Measurements from ENCODE around the gene ASB8.

The ASB8 gene

GRCh38 chr12:48185181-48185919, 28.0 kb upstream of the ASB8 start:
- H2BK120ac ChIP-seq (ENCODE audit: low read depth, low read length): no peak overlapping the region
- no peaks in the 10 kb centered on the region for H3K79me2 ChIP-seq (ENCODE audit: control insufficient read depth, insufficient read depth, low read length)
- no peaks in the 10 kb centered on the region for H3K4me1 ChIP-seq (ENCODE audit: control insufficient read depth, low read depth, low read length)
- no peak overlapping the region for H3K9ac ChIP-seq (ENCODE audit: low read length)
- no peak for DNase-seq
- H2BK15ac ChIP-seq (replicated peaks; ENCODE audit: low read depth): no peak overlapping the region
- peaks cover 24% of the 10 kb centered on the region for H3K27me3 ChIP-seq (ENCODE audit: insufficient read depth, low read length, poor library complexity)
- no peak overlapping the region for H2BK5ac ChIP-seq (ENCODE audit: low read length)
- no peak overlapping the region for H4K8ac ChIP-seq (ENCODE audit: low read depth, low read length)
- no peak overlapping the region for H3K18ac ChIP-seq (ENCODE audit: low read length)
- H3K27ac ChIP-seq (ENCODE audit: low read depth, low read length): no peak overlapping the region
- no peak overlapping the region for H3K4ac ChIP-seq (ENCODE audit: low read depth, low read length)
- WGBS (ENCODE audit: extremely low coverage, insufficient coverage, low lambda C conversion rate): no CpG with 5 or more reads among the region's 10 CpGs
- no peak overlapping the region for H3K23ac ChIP-seq (ENCODE audit: low read length)
- H3K4me2 ChIP-seq (ENCODE audit: low read length): no peak overlapping the region
- H3K79me1 ChIP-seq (ENCODE audit: low read length): no peaks in the 10 kb centered on the region
- no peak overlapping the region for H3K4me3 ChIP-seq (ENCODE audit: low read length)
- no peak overlapping the region for H2AK5ac ChIP-seq (ENCODE audit: low read length)
- H3K56ac ChIP-seq (ENCODE audit: low read length): no peak overlapping the region
- no peaks in the 10 kb centered on the region for H3K36me3 ChIP-seq (ENCODE audit: control insufficient read depth, insufficient read depth, low read length)
- no peak overlapping the region for H4K5ac ChIP-seq (ENCODE audit: low read length)

DNA sequence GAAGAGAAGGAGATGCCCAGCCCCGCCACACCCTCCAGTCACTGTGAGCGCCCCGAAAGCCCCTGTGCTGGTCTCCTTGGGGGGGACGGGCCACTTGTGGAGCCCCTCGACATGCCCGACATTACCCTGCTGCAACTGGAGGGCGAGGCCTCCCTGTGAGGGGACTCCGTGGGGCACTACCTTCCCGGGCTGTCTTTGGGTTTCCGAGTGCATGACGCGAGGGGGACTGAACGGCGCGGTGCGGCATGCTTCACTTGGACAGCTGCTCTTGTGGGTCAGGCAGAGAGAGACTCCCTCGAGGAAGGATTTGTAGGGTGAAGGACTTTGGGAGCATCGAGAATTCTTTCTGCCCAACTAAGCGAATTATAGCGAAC, 27.2 kb upstream of the ASB8 start:
- Histone ChIP-seq H2BK120ac (ENCODE audit: low read depth, low read length) (no peak overlapping the region), H3K79me1 (ENCODE audit: low read length) (no peaks in the 10 kb centered on the region), H4K8ac (ENCODE audit: low read depth, low read length) (no peak overlapping the region), H4K5ac (ENCODE audit: low read length) (no peak overlapping the region), H3K27ac (ENCODE audit: low read depth, low read length) (no peak overlapping the region), H2BK15ac (replicated peaks; ENCODE audit: low read depth) (no peak overlapping the region), H3K4me1 (ENCODE audit: control insufficient read depth, low read depth, low read length) (no peaks in the 10 kb centered on the region), H3K9ac (ENCODE audit: low read length) (no peak overlapping the region), H2BK5ac (ENCODE audit: low read length) (no peak overlapping the region), H3K4me3 (ENCODE audit: low read length) (no peak overlapping the region), H3K4ac (ENCODE audit: low read depth, low read length) (no peak overlapping the region), H2AK5ac (ENCODE audit: low read length) (no peak overlapping the region), H3K56ac (ENCODE audit: low read length) (no peak overlapping the region), H3K18ac (ENCODE audit: low read length) (no peak overlapping the region), H3K27me3 (ENCODE audit: insufficient read depth, low read length, poor library complexity) (peaks cover 24% of the 10 kb centered on the region), H3K79me2 (ENCODE audit: control insufficient read depth, insufficient read depth, low read length) (no peaks in the 10 kb centered on the region), H3K36me3 (ENCODE audit: control insufficient read depth, insufficient read depth, low read length) (no peaks in the 10 kb centered on the region), H3K23ac (ENCODE audit: low read length) (no peak overlapping the region), H3K4me2 (ENCODE audit: low read length) (peak overlapping the region; percentile 25)
- WGBS (ENCODE audit: extremely low coverage, insufficient coverage, low lambda C conversion rate): no CpG with 5 or more reads among the region's 20 CpGs
- no peak for DNase-seq

DNA sequence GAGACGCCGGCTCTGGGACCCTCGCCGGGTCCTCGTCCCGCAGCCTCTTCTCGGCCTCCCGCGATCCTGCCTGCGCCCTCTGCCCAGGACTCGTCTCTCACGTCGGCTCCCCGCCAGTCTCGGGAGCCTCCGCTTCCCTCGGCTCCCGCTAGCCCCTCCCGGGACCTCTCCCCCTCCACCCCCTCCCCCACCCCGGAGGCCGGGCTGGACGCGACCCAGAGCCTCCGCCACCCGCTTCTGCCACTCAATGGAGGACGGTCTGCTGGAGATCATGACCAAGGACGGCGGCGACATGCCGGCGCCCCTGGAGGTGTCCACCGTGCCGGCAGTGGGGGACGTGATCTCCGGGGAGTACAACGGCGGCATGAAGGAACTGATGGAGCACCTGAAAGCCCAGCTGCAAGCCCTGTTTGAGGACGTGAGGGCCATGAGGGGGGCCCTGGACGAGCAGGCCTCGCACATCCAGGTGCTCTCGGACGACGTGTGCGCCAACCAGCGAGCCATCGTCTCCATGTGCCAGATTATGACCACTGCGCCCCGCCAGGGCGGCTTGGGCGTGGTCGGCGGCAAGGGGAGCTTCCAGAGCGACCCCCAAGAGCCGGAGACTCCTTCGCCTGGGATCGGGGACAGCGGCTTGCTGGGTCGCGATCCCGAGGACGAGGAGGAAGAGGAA, 26.7 kb upstream of the ASB8 start:
- no CpG with 5 or more reads among the region's 61 CpGs for WGBS (ENCODE audit: extremely low coverage, insufficient coverage, low lambda C conversion rate)

DNA sequence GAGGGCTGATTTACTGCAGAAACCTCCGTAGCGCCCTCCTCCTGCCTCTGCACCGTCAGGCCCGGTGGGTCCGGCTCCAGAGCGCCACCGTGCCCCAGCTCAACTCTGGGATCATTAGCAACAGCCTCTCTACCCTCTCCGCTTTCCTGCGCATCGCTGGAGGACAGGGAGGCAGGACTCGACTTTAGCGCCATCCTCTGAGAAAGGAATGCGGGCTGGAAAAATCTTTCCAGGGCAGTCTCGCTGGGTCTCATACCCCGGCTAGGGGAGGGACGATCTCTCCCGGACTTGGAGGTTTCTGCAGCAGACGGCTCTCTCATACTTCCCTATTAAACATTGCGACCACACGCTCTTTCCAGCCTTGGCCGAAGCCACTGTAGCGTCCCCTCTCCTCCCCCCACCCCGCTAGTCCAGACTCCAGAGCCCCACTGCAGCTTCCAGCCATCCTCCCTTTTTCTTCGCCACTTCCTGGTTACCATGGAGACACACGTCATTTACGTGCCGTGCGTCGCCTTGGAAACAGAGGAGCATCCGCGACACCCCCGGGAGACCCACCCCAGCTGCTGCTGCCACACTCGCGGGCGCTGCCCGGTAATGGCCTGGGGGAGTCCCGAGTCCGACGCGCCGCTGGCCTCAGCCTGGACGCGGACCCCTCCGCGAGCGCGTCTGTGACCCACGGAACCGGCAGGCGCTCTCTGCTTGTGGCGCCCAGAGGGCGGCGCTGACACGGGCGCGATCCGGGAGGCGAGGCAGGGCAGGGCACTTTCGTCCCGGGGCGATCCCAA, 26.0 kb upstream of the ASB8 start, which contains the start of gene CCDC184:
Gene CCDC184, plus strand, starts transcription at position 554 of the 785 bp plus-strand sequence. CDS start 479 bp downstream, outside the sequence.
- H3K23ac ChIP-seq (ENCODE audit: low read length): no peak within 1 kb of the TSS
- WGBS (ENCODE audit: extremely low coverage, insufficient coverage, low lambda C conversion rate): no CpG with 5 or more reads among the region's 61 CpGs
- H4K8ac ChIP-seq (ENCODE audit: low read depth, low read length): no peak within 1 kb of the TSS
- H2AK5ac ChIP-seq (ENCODE audit: low read length): no peak within 1 kb of the TSS
- no peaks in the 10 kb centered on the region for H3K36me3 ChIP-seq (ENCODE audit: control insufficient read depth, insufficient read depth, low read length)
- H3K4me2 ChIP-seq (ENCODE audit: low read length): peak within 1 kb of the TSS; percentile 54
- no peak within 1 kb of the TSS for H3K4ac ChIP-seq (ENCODE audit: low read depth, low read length)
- H3K4me3 ChIP-seq (ENCODE audit: low read length): peak within 1 kb of the TSS; percentile 42
- H2BK15ac ChIP-seq (replicated peaks; ENCODE audit: low read depth): no peak within 1 kb of the TSS
- H3K79me1 ChIP-seq (ENCODE audit: low read length): no peaks in the 10 kb centered on the region
- H3K4me1 ChIP-seq (ENCODE audit: control insufficient read depth, low read depth, low read length): no peaks in the 10 kb centered on the region
- H3K56ac ChIP-seq (ENCODE audit: low read length): peak within 1 kb of the TSS; percentile 67
- H2BK120ac ChIP-seq (ENCODE audit: low read depth, low read length): no peak within 1 kb of the TSS
- no peak within 1 kb of the TSS for H4K5ac ChIP-seq (ENCODE audit: low read length)
- H3K27ac ChIP-seq (ENCODE audit: low read depth, low read length): no peak within 1 kb of the TSS
- H2BK5ac ChIP-seq (ENCODE audit: low read length): no peak within 1 kb of the TSS
- no peaks in the 10 kb centered on the region for H3K79me2 ChIP-seq (ENCODE audit: control insufficient read depth, insufficient read depth, low read length)
- peak; percentile 92 for DNase-seq
- H3K27me3 ChIP-seq (ENCODE audit: insufficient read depth, low read length, poor library complexity): peaks cover 24% of the 10 kb centered on the region
- peak within 1 kb of the TSS; percentile 35 for H3K9ac ChIP-seq (ENCODE audit: low read length)
- H3K18ac ChIP-seq (ENCODE audit: low read length): no peak within 1 kb of the TSS

More for the DNA sequence above, 26.7 kb upstream of the ASB8 start:
- no peak overlapping the region for H4K5ac ChIP-seq (ENCODE audit: low read length)
- H3K18ac ChIP-seq (ENCODE audit: low read length): no peak overlapping the region
- H3K27me3 ChIP-seq (ENCODE audit: insufficient read depth, low read length, poor library complexity): peaks cover 24% of the 10 kb centered on the region
- H2AK5ac ChIP-seq (ENCODE audit: low read length): no peak overlapping the region
- no peak overlapping the region for H3K23ac ChIP-seq (ENCODE audit: low read length)
- no peak overlapping the region for H3K4ac ChIP-seq (ENCODE audit: low read depth, low read length)
- H3K4me1 ChIP-seq (ENCODE audit: control insufficient read depth, low read depth, low read length): no peaks in the 10 kb centered on the region
- no peaks in the 10 kb centered on the region for H3K79me1 ChIP-seq (ENCODE audit: low read length)
- no peaks in the 10 kb centered on the region for H3K79me2 ChIP-seq (ENCODE audit: control insufficient read depth, insufficient read depth, low read length)
- H3K4me3 ChIP-seq (ENCODE audit: low read length): peak overlapping the region; percentile 18
- DNase-seq: peak; percentile 22
- no peak overlapping the region for H2BK15ac ChIP-seq (replicated peaks; ENCODE audit: low read depth)
- H3K27ac ChIP-seq (ENCODE audit: low read depth, low read length): no peak overlapping the region
- H3K36me3 ChIP-seq (ENCODE audit: control insufficient read depth, insufficient read depth, low read length): no peaks in the 10 kb centered on the region
- peak overlapping the region; percentile 67 for H3K56ac ChIP-seq (ENCODE audit: low read length)
- H4K8ac ChIP-seq (ENCODE audit: low read depth, low read length): no peak overlapping the region
- no peak overlapping the region for H3K9ac ChIP-seq (ENCODE audit: low read length)
- H3K4me2 ChIP-seq (ENCODE audit: low read length): peak overlapping the region; percentile 54
- H2BK5ac ChIP-seq (ENCODE audit: low read length): no peak overlapping the region
- H2BK120ac ChIP-seq (ENCODE audit: low read depth, low read length): no peak overlapping the region

GRCh38 chr12:48182631-48183030, 25.3 kb upstream of the ASB8 start:
- Histone ChIP-seq H2BK120ac (ENCODE audit: low read depth, low read length) (no peak overlapping the region), H2BK15ac (replicated peaks; ENCODE audit: low read depth) (no peak overlapping the region), H3K79me1 (ENCODE audit: low read length) (no peaks in the 10 kb centered on the region), H2BK5ac (ENCODE audit: low read length) (no peak overlapping the region), H3K27me3 (ENCODE audit: insufficient read depth, low read length, poor library complexity) (peaks cover 24% of the 10 kb centered on the region), H3K4ac (ENCODE audit: low read depth, low read length) (no peak overlapping the region), H3K27ac (ENCODE audit: low read depth, low read length) (no peak overlapping the region), H3K79me2 (ENCODE audit: control insufficient read depth, insufficient read depth, low read length) (no peaks in the 10 kb centered on the region), H3K4me3 (ENCODE audit: low read length) (no peak overlapping the region), H3K4me2 (ENCODE audit: low read length) (peak overlapping the region; percentile 54), H3K4me1 (ENCODE audit: control insufficient read depth, low read depth, low read length) (no peaks in the 10 kb centered on the region), H3K36me3 (ENCODE audit: control insufficient read depth, insufficient read depth, low read length) (no peaks in the 10 kb centered on the region), H4K5ac (ENCODE audit: low read length) (no peak overlapping the region), H4K8ac (ENCODE audit: low read depth, low read length) (no peak overlapping the region), H2AK5ac (ENCODE audit: low read length) (no peak overlapping the region), H3K18ac (ENCODE audit: low read length) (no peak overlapping the region), H3K9ac (ENCODE audit: low read length) (peak overlapping the region; percentile 35), H3K56ac (ENCODE audit: low read length) (no peak overlapping the region), H3K23ac (ENCODE audit: low read length) (no peak overlapping the region)
- DNase-seq: no peak
- no CpG with 5 or more reads among the region's 7 CpGs for WGBS (ENCODE audit: extremely low coverage, insufficient coverage, low lambda C conversion rate)
